T-cell (primary cell): Measurements from ENCODE around the gene SLC9A9. TPM values are rescaled to one million over a fixed set of nuclear protein-coding genes. Genes with fewer than 3 reads are reported as not detected.

Experiments
- ATAC-seq, 4 experiments: fragments of 200-7000 bp in 3 of 4; fragments of 150-1000 bp in 1 of 4; cut with Tn5 transposase; replicated peaks in 1 of 4; 1 replicate in 3 of 4; 2 replicates in 1 of 4; pipeline ENCODE4 v1.10.0; 2021; ENCODE audit warnings: moderate library complexity in 3 of 4, mild to moderate bottlenecking in 2 of 4, moderate number of reproducible peaks in 1 of 4
- CTCF ChIA-PET, 2 donors: fragments of 300-600 bp; sonication (Branson Sonifier 250); formaldehyde crosslinking; loops; one replicate each; lab custom pipeline; 2022; ENCODE audit warnings: antibody characterized with exemption in 2 of 2; lab: Charles Lee
- POLR2A ChIA-PET, 2 donors: fragments of 300-600 bp; sonication (Branson Sonifier 250); formaldehyde crosslinking; loops; one replicate each; lab custom pipeline; 2022; ENCODE audit warnings: antibody characterized with exemption in 2 of 2; lab: Charles Lee
- DNase-seq, 35 experiments: peaks; one replicate each; pipeline versions ENCODE4 v3.0.0 to v3.0.0-alpha.2; 2013 to 2023
- H3K27ac ChIP-seq: one replicate; pipeline ENCODE4 v1.5.1; 2013; ENCODE audit warnings: low read length
- H3K27me3 ChIP-seq, 2 experiments: replicated peaks in 1 of 2; 1 replicate in 1 of 2; 2 replicates in 1 of 2; pipeline versions ENCODE4 v1.6.1 to v1.7.0; 2013; ENCODE audit warnings: low read length in 1 of 2, mixed read lengths in 1 of 2; ENCODE audit not compliant: control insufficient read depth in 2 of 2, insufficient read depth in 2 of 2; ENCODE audit errors: extremely low read depth in 1 of 2
- H3K36me3 ChIP-seq, 2 donors: 1 replicate in 1 of 2; 2 replicates in 1 of 2; pipeline versions ENCODE4 v1.6.1 to v1.7.0; 2013; ENCODE audit warnings: low read length in 1 of 2; ENCODE audit not compliant: control insufficient read depth in 2 of 2, insufficient read depth in 1 of 2; ENCODE audit errors: extremely low read depth in 1 of 2
- H3K4me1 ChIP-seq, 2 experiments: 1 replicate in 1 of 2; 2 replicates in 1 of 2; pipeline versions ENCODE4 v1.6.1 to v1.7.0; 2013; ENCODE audit warnings: low read length in 2 of 2, mixed read lengths in 1 of 2; ENCODE audit not compliant: insufficient read depth in 2 of 2, control insufficient read depth in 1 of 2; ENCODE audit errors: extremely low read depth in 1 of 2
- H3K4me3 ChIP-seq, 2 donors: 1 replicate in 1 of 2; 2 replicates in 1 of 2; pipeline versions ENCODE4 v1.5.1 to v1.7.0; 2013; ENCODE audit warnings: mild to moderate bottlenecking in 2 of 2, low read length in 1 of 2, moderate library complexity in 1 of 2; ENCODE audit not compliant: control insufficient read depth in 1 of 2; ENCODE audit errors: extremely low read depth in 1 of 2
- H3K9me3 ChIP-seq: 2 replicates; pipeline ENCODE4 v1.7.0; 2013
- H3K27ac Mint-ChIP-seq, 2 donors: one replicate each; pipeline ENCODE4 v1.8.0; 2020 to 2021; ENCODE audit warnings: mild to moderate bottlenecking in 2 of 2, mixed read lengths in 2 of 2
- H3K27me3 Mint-ChIP-seq, 2 donors: one replicate each; pipeline ENCODE4 v1.8.0; 2021 to 2022; ENCODE audit warnings: mixed read lengths in 2 of 2
- H3K36me3 Mint-ChIP-seq: one replicate; pipeline ENCODE4 v1.8.0; 2021; ENCODE audit warnings: mixed read lengths
- H3K4me1 Mint-ChIP-seq, 3 donors: one replicate each; pipeline ENCODE4 v1.8.0; 2020 to 2022; ENCODE audit warnings: mixed read lengths in 3 of 3, mild to moderate bottlenecking in 1 of 3
- H3K4me3 Mint-ChIP-seq, 3 donors: one replicate each; pipeline ENCODE4 v1.8.0; 2020 to 2022; ENCODE audit warnings: mild to moderate bottlenecking in 3 of 3, mixed read lengths in 3 of 3, moderate library complexity in 3 of 3
- H3K9me3 Mint-ChIP-seq, 3 donors: one replicate each; pipeline ENCODE4 v1.8.0; 2020 to 2022; ENCODE audit warnings: mixed read lengths in 3 of 3
- WGBS: methylation state at CpG from one replicate; pipeline ENCODE4 v1.1.5; 2013; ENCODE audit warnings: missing lambda C conversion rate; ENCODE audit not compliant: insufficient coverage; 5-methylcytosine and 5-hydroxymethylcytosine counted together
- total RNA-seq, 35 experiments: library from RNA in 6 of 35; stranded (reverse) in 6 of 35; fragments of 120-200 nt in 1 of 35; gene quantifications; one replicate each; pipeline versions ENCODE4 v1.2.1 to v1.2.4 and lab custom pipeline; 2013 to 2026

SLC9A9 gene
- total RNA-seq, 5 donors from 2014 or later (not counting 1 experiment from before 2014, with no cell fraction given): 11.2 to 36.8 (median 17.8) TPM

DNA sequence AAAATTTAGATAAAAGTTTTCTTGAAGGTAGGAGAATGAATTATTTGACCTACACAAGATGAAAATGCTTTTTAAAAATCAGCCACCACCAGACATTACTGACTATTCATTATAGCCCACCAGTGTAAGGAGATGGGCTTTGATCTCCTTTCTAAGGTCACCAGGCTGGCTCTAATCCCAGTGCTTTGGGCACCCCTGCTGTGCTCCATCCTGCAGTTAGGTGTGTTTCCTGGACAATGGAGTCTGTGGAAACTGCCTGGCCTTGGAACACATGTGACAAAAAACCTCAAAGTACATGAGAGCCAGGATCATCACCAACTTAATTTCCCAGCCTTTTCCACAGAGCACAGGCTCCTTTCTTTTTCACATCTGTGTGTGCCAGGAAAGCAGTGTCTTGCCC, 467.8 kb downstream of the SLC9A9 start:
- DNase-seq (no peak), ATAC-seq (no peak)
- Histone ChIP-seq H3K27ac (no peak overlapping the region), H3K36me3 (peaks cover 3 to 6% of the 10 kb centered on the region in 2 donors), H3K27me3 (no peaks in the 10 kb centered on the region), H3K4me1 (peaks cover 0 to 8% of the 10 kb centered on the region in 2 experiments), H3K4me3 (no peak overlapping the region), H3K9me3 (no peaks in the 10 kb centered on the region)
- Mint-ChIP-seq H3K4me1 (peaks cover 9 to 17% (median 13%) of the 10 kb centered on the region in 3 donors), H3K27me3 (no peaks in the 10 kb centered on the region), H3K4me3 (no peak overlapping the region), H3K9me3 (peaks cover 0 to 4% (median 3%) of the 10 kb centered on the region in 3 donors), H3K27ac (no peak overlapping the region), H3K36me3 (peaks cover 21% of the 10 kb centered on the region)
- ChIA-PET CTCF (no interaction called here), POLR2A (no interaction called here)

DNA sequence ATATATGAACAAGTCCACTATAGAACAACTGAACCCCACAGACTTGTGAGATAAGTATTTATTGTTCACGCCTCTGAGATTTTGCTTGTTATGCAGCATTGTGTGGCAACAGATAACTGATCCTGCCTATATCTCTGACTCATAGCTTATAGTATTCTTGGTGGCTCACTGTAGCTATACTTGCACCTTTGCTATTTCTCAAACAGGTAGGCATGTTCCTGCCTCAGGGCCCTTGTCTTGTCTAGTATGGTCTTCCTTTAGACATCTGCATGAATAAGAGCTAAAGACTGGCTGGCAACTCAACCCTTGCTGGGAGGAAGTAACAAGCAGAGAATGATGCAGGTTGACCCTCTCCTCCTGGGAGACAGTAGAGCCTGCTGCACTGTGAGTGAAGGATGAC, 472.6 kb downstream of the SLC9A9 start:
- DNase-seq (no peak), ATAC-seq (no peak)
- Mint-ChIP-seq H3K4me1 (peaks cover 9 to 17% (median 13%) of the 10 kb centered on the region in 3 donors), H3K9me3 (no peaks in the 10 kb centered on the region), H3K27me3 (no peaks in the 10 kb centered on the region), H3K36me3 (peaks cover 13% of the 10 kb centered on the region), H3K4me3 (no peak overlapping the region), H3K27ac (no peak overlapping the region)
- ChIA-PET POLR2A (interaction anchor here in 1 of 2 donors (0.6 kb wide), 1 partner anchor 105 kb away, joined by 3 read pairs; no protein-coding TSS in a partner anchor), CTCF (no interaction called here)
- H3K36me3 ChIP-seq: no peaks in the 10 kb centered on the region
- H3K4me3 ChIP-seq: no peak overlapping the region
- H3K27ac ChIP-seq: no peak overlapping the region
- peaks cover 0 to 8% of the 10 kb centered on the region in 2 experiments for H3K4me1 ChIP-seq
- H3K9me3 ChIP-seq: no peaks in the 10 kb centered on the region
- H3K27me3 ChIP-seq: no peaks in the 10 kb centered on the region
- 100% methylated on average over 1 of the region's 1 CpG for WGBS

DNA sequence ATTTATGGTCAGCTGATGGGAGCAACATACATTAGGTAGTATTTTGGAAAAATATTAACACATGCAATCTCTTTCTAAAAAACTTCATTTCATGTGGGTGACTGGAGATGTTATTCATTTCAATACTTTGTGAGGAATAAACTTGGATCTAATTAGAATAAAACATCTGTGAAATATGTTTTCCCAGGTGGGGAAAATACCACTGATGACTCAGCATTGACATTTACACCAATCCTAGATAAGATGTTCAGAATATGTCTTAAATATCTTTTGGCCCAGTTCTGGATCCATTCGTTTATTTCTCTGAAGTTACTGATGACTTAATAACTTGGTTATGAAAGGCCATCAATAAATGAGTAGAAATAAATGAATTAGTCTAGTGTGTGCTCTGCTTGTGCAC, 481.1 kb downstream of the SLC9A9 start:
- no peaks in the 10 kb centered on the region for H3K9me3 Mint-ChIP-seq
- no peak overlapping the region for H3K4me3 Mint-ChIP-seq
- H3K4me1 Mint-ChIP-seq: peaks cover 20 to 25% (median 20%) of the 10 kb centered on the region in 3 donors
- no peak overlapping the region for H3K27ac ChIP-seq
- H3K4me1 ChIP-seq: peaks cover 5 to 14% of the 10 kb centered on the region in 2 experiments
- H3K4me3 ChIP-seq: no peak overlapping the region
- ChIA-PET POLR2A (no interaction called here), CTCF (interaction anchor here in 1 of 2 donors (1.0 kb wide), 1 partner anchor 14 kb away, joined by 3 read pairs; no protein-coding TSS in a partner anchor)
- no peak for ATAC-seq
- H3K27me3 ChIP-seq: no peaks in the 10 kb centered on the region
- peaks cover 19% of the 10 kb centered on the region for H3K36me3 Mint-ChIP-seq
- no peaks in the 10 kb centered on the region for H3K36me3 ChIP-seq
- DNase-seq: no peak
- no peak overlapping the region for H3K27ac Mint-ChIP-seq
- no peaks in the 10 kb centered on the region for H3K9me3 ChIP-seq
- WGBS: 90% methylated on average over 1 of the region's 1 CpG
- no peaks in the 10 kb centered on the region for H3K27me3 Mint-ChIP-seq

DNA sequence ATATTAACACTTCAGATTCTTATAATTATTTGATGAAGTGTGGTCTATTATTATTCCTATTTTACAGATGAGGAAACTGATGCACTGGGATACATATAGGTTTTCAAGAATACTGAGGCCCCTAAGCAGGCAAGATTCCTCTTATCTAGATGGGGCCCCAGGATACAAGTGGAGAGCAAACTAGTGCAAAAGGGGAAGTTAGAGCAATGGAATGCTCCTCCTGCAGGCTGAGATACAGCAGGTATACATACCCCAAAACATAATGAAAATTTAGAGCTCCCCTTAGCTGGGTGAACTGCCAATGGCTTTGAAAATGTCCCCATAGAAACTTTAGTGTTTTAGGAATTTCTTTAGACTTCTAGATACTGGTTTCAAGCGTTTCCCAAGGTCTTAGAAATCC, 481.6 kb downstream of the SLC9A9 start:
- Mint-ChIP-seq H3K27ac (no peak overlapping the region), H3K36me3 (peaks cover 22% of the 10 kb centered on the region), H3K4me3 (no peak overlapping the region), H3K27me3 (no peaks in the 10 kb centered on the region), H3K9me3 (no peaks in the 10 kb centered on the region), H3K4me1 (peaks cover 24 to 30% (median 25%) of the 10 kb centered on the region in 3 donors)
- POLR2A ChIA-PET: no interaction called here
- ATAC-seq (no peak), DNase-seq (no peak)
- WGBS: no CpG with 5 or more reads among the region's 1 CpG
- H3K36me3 ChIP-seq: no peaks in the 10 kb centered on the region
- H3K4me3 ChIP-seq: no peak overlapping the region
- H3K9me3 ChIP-seq: no peaks in the 10 kb centered on the region
- peaks cover 5 to 16% of the 10 kb centered on the region in 2 experiments for H3K4me1 ChIP-seq
- no peak overlapping the region for H3K27ac ChIP-seq
- H3K27me3 ChIP-seq: no peaks in the 10 kb centered on the region
- CTCF ChIA-PET: no interaction called here

- no peak for DNase-seq
- Histone ChIP-seq H3K4me1 (peaks cover 5 to 16% of the 10 kb centered on the region in 2 experiments), H3K27ac (no peak overlapping the region), H3K4me3 (no peak overlapping the region), H3K9me3 (no peaks in the 10 kb centered on the region), H3K27me3 (no peaks in the 10 kb centered on the region), H3K36me3 (no peaks in the 10 kb centered on the region)
- H3K27me3 Mint-ChIP-seq: no peaks in the 10 kb centered on the region
- ATAC-seq: no peak
- peak overlapping the region in 1 of 2 donors; percentile 62 for H3K27ac Mint-ChIP-seq
- no CpG with 5 or more reads among the region's 1 CpG for WGBS
- H3K9me3 Mint-ChIP-seq: no peaks in the 10 kb centered on the region
- peaks cover 24 to 37% (median 26%) of the 10 kb centered on the region in 3 donors for H3K4me1 Mint-ChIP-seq
- no peak overlapping the region for H3K4me3 Mint-ChIP-seq
- ChIA-PET CTCF (interaction anchor here in 1 of 2 donors (1.1 kb wide), 1 partner anchor 15 kb away, joined by 3 read pairs; no protein-coding TSS in a partner anchor), POLR2A (no interaction called here)
- peaks cover 31% of the 10 kb centered on the region for H3K36me3 Mint-ChIP-seq
These were observed 484.3 kb downstream of the SLC9A9 start for GRCh38 chr3:143363949-143364348.

- H3K4me1 Mint-ChIP-seq: peaks cover 24 to 37% (median 26%) of the 10 kb centered on the region in 3 donors
- POLR2A ChIA-PET: no interaction called here
- peaks cover 31% of the 10 kb centered on the region for H3K36me3 Mint-ChIP-seq
These were observed 485.0 kb downstream of the SLC9A9 start for GRCh38 chr3:143363276-143363675.

More at GRCh38 chr3:143363276-143363675, 485.0 kb downstream of the SLC9A9 start:
- Histone ChIP-seq H3K27ac (no peak overlapping the region), H3K27me3 (no peaks in the 10 kb centered on the region), H3K9me3 (no peaks in the 10 kb centered on the region), H3K4me3 (no peak overlapping the region), H3K36me3 (no peaks in the 10 kb centered on the region), H3K4me1 (peaks cover 5 to 16% of the 10 kb centered on the region in 2 experiments)
- CTCF ChIA-PET: interaction anchor here (0.6 to 1.4 kb wide), 3 partner anchors 13 to 27 kb away, joined by 3 to 6 read pairs (median 3); no protein-coding TSS in a partner anchor
- no peaks in the 10 kb centered on the region for H3K27me3 Mint-ChIP-seq
- H3K4me3 Mint-ChIP-seq: peak overlapping the region in 1 of 3 donors; percentile 60
- WGBS: no CpG with 5 or more reads among the region's 3 CpGs
- peak overlapping the region; percentile 71 to 76 for H3K27ac Mint-ChIP-seq
- DNase-seq: peak in 1 of 35 experiments; percentile 17
- H3K9me3 Mint-ChIP-seq: no peaks in the 10 kb centered on the region
- ATAC-seq: peak; percentile 45 to 95 (median 70)
